GM19463 (cell line): ENCODE measurements around the gene DFFB.
"Not testable (repeated sequence)": the region's sequence is repeated elsewhere in the genome, so short reads cannot be mapped to it uniquely, and the experiment has no call there.

Source experiments
- ATAC-seq: cut with Tn5 transposase; IDR thresholded peaks from one replicate; pipeline ENCODE4 v1.9.1; 2021; ENCODE audit warnings: mild to moderate bottlenecking, moderate library complexity; ENCODE audit not compliant: unreplicated experiment

DFFB gene, protein sequence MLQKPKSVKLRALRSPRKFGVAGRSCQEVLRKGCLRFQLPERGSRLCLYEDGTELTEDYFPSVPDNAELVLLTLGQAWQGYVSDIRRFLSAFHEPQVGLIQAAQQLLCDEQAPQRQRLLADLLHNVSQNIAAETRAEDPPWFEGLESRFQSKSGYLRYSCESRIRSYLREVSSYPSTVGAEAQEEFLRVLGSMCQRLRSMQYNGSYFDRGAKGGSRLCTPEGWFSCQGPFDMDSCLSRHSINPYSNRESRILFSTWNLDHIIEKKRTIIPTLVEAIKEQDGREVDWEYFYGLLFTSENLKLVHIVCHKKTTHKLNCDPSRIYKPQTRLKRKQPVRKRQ

DNA sequence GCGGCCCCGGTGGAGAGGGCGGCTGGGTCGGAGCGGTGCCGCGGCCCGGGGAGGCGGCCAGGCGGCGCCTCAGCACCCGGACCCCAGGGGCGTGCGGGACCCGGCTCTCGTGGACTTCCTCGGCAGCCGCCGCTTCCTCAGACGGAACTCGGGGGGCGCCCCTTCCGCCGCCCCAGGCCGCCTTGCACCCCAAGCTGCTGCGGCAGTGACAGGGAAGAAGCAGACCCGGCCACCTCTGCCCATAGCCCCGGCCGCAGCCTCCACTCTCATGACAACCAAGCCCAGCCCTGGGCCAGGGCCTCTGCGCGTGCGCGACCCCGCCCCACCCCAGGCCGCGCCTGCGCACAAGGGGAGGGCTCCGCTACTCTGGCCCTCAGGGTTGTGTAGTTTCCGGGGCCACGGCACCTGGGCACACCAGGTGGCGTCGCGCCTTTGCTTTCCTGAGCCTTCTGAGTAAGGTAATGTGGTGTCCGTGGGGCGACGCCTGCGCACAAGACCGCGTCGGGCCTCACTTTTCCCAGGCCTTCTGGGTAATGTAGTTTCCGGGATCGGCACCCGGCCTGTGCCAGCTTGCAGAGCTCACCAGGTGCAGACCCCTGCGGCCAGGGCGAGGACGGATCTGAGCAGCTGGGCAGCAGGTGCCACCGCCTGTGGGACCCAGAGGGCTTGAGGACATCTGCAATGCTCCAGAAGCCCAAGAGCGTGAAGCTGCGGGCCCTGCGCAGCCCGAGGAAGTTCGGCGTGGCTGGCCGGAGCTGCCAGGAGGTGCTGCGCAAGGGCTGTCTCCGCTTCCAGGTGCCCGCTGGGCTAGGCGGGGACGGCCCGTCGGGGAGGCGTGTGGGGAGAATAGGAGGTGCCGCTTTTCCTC lies at the start of gene DFFB, which contains the start of gene CEP104:
TSS of gene DFFB (plus strand) at position 554 of the 868 bp plus-strand sequence. CDS start at position 682, 128 bp downstream.
TSS of gene CEP104 (minus strand) at position 289 of the 868 bp plus-strand sequence. CDS start 4,804 bp downstream, outside the sequence.
- ATAC-seq: peak; percentile 97

DNA sequence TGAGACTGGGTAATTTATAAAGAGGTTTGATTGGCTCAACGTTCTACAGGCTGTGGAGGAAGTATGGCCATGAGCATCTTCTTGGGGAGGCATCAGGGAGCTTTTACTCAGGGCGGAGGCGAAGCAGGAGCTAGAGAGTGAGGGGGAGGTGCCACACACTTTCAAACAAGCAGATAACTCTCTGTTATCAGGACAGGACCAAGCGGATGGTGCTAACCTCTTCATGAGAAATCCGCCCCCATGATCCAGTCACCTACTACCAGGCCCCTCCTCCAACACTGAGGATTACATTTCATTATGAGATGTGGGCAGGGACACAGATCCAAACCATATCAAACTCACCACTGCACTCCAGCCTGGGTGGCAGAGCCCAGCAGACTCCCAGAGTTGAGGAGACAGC lies 49.5 kb upstream of the DFFB start:
- no peak for ATAC-seq

DNA sequence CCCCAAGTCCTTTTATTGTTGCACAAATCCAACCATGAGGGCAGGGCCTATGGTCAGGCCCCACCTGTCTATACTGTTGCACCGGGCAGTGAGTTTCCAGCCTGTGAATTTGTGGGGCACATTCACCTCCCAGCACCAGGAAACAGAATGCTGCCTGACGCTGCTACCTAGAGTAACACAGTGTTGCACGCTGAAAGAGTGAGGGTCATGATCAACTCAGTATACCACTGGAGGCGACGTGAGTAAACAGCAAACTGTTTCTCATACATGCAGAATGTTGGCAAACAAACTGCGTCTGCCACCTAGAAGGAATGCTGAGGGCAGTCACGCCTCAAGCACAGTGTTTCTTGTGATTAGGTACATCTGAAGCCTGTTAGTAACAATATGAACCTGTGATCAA lies 47.6 kb upstream of the DFFB start:
- no peak for ATAC-seq

DNA sequence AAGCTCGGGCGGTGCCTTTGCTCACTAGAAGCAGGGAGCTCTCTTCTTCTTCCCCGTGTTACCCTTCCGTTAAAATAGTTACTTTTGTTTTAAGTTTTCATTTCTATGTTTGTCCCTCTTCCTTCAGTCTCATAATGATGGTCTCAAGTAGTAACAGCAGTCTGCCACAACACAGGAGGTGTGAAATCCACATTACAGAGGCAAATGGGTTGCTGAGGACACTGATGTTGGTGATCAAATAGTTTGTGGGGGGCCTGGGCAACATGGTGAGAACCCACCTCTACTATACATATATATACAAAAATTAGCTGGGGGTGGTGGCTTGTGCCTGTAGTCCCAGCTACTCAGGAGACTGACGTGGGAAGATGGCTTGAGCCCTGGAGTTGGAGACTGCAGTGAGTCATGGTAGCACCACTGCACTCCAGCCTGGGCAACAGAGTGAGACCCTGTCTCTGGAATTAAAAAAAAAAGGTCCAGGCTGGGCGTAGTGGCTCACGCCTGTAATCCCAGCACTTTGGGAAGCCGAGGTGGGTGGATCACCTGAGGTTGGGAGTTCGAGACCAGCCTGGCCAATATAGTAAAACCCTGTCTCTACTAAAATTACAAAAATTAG lies 47.0 kb upstream of the DFFB start:
- ATAC-seq: not testable (repeated sequence)

DNA sequence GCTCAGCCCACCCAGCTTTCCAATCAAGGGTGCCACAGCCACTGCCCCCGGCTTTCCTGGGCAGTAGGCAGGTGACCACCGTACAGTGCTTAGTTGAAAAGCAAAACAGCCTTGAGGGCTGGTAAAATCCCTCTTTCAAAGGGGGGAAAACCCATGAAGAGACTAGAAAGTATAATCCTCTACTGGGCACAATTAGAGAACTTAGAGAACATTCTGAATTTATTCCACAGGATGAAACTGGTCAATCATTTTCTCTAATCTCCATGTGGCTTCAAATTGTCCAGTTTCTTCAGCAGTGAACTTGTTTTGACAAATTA lies 45.7 kb upstream of the DFFB start:
- no peak for ATAC-seq

DNA sequence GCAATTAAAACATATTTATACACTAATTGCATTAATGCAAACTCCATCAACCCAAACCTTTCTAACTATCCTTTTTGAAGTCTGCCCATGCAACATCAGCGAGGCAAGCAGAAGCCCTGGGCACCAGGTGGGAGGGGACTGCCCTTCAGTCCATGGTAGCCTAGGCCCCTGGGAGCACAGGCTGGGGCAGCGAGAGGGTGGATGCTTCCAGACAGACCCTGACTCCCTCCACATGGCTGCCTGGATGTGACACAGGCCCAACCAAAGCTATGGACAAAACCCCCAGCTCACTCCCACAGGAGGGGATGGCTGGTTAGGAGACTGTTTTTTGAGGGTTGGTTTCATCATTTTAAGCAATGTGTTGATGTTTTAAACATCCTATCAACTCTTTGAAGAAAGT lies 43.2 kb upstream of the DFFB start:
- ATAC-seq: no peak

DNA sequence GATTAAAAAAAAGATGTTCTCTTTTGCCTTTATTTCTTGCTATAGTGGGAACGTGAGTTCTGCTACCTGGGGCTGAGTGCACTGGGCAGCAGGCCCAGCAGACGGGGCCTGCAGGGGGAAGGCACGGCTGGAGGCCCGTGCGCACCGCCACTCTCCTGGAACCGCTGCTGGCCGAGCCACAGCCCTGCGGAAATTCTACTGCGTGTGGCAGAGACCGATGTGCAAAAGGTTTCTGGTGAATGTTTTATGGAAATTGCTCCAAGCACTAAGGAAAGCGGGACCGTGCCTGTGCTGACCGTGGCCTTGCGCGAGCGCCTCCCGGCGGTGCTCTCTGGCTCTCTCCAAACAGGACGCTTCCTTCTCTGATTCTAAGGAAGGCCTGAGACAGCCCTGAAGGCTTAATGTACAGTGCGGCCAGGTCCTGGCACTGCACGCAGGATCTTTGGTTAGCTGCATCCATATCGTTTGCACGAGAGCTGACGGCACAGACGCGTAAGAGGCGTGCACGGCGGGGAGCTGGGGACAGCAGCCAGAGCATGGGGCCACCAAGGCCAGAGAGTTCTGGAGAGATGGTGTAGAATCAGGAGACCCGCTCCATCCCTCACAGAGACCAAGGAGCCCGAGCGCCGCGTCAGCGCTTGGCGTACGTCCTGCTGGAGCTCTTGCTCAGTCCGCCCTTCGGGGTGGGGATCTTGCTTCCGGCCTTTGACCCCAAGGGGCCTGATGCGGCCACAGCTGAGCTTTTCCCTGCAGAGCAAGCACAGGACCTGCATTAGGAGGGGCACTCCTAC lies 42.3 kb upstream of the DFFB start:
- ATAC-seq: no peak

DNA sequence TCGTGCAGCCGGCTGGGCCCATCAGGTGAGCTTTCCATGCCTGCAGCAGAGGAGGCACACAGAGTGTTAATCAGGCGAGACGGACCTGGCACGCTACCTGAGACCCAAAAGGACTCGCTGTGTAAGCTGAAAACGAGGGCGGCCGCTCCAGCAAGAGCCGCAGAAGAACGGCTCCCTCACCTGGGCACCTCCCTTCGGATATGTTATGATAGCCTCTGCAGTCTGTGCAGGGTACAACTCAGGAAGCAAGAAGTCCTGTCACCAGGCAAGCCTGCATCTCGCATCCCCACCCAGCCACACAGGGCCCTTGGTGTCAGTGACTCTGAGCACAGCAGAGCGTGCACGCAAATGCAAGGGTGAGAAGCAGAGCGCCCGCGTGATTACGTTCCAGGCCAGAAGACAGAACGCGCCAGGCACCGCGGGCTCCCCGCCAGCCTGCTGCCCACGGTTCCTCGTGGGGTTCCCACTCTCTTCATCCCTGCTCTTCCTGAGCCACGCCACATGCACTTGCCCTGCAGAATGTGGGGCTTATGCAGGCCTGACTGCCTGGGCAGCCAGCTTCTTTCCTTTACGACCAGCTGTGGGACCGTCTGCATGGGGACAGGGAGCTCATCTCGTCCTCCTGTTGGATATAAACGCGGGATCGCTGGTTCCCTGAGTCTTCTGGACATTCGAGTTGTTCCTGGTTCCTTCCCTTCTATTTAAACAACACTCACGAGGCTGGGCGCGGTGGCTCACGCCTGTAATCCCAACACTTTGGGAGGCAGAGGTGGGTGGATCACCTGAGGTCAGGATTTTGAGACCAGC lies 40.7 kb upstream of the DFFB start:
- ATAC-seq: no peak

DNA sequence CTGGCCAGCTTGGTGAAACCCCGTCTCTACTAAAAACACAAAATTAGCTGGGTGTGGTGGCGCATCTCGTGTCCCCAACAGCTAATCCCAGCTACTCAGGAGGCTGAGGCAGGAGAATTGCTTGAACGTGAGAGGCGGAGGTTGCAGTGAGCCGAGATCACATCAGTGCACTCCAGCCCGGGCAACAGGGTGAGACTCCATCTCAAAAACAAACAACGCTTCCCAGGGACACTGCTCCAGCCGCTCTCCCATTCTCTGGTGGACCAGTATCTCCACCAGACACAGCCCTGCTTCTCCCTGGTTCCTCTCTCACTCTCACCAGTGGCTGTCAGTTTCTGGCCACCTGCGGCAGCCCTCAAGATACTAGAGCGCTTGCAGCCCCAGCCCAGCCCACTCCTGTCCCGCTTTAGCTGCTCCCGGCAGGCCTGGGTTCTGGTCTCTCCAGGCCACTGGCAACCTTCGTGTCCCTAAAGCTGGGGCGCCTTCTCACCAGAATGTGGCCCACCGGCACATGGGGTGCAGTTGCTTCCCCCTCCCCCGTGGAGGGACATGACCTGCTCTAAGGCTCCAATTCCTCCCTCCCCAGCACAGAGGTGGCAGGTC lies 40.0 kb upstream of the DFFB start:
- ATAC-seq: no peak

DNA sequence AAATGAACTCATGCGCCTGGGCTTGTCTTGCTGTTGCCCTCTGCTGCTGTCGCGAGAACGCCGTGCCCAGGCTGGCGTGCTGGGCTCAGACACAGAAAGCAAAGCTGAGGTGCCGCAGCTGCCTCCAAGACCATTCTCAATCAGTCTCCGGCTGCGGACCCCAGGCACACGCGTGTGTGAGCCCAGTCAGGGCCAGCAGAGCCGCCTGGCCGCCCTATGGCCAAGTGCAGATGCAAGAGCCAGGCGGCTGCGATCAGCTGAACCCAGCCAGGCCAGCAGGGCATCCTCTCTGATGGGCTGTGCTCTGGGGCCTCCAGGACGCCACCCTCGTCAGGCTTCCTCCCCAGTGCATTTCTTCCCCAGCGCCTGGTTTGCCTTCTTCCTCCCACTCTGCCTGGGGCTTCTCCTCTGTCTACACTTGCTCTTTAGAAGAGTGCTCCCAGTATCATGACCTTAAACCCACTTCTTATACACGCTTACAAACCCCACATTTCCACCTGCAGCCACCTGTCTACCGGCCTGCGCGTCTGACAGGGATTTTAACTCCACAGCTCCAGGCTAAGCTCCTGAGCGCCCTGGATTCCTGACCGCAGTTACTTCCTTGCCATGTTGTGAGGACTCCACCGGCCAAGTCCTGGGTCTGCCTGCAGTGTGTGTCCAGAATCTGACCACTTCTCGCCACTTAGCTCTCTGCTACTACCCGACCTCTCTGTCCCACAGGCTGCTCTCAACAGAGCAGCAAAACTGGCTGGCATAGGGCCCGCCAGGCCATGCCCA lies 39.3 kb upstream of the DFFB start:
- ATAC-seq: no peak

DNA sequence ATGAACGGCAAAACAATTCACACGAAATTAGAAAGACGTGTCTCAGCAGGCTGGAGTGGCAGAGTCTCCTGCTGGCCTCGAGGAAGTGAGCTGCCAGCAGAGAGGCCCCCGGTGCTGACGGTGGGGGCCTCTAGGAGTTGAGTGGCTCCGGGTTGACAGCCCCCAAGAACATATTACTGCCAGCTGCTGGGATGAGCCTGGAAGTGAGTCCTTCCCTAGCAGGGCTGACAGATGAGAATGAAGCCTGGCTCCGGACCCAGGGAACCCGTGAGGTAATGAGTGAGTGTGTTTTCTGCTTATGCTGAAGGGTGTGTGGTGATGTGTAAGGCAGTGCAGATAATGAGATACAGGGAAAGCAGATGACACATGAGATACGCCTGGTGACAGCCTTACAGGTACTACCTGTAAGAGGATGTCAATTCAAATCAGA lies 37.5 kb upstream of the DFFB start:
- no peak for ATAC-seq

DNA sequence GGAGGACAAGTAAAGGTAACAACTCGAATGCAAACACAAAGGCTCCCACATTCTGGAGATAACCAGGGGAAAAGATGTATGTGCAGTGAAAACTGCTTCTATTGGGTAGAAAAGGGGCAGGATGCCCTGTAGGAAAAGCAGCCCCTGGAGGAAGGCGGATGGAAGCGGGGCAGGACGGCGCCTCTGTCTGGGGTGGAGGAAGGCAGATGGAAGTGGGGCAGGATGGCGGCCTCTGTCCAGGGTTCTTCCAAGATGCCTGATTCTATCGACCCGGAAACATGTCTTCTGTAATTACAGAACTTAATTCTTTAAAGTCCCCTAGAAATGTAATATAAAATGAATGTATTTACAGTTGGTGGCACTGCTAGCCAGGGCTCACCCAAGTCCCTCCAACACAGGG lies 37.0 kb upstream of the DFFB start:
- no peak for ATAC-seq

DNA sequence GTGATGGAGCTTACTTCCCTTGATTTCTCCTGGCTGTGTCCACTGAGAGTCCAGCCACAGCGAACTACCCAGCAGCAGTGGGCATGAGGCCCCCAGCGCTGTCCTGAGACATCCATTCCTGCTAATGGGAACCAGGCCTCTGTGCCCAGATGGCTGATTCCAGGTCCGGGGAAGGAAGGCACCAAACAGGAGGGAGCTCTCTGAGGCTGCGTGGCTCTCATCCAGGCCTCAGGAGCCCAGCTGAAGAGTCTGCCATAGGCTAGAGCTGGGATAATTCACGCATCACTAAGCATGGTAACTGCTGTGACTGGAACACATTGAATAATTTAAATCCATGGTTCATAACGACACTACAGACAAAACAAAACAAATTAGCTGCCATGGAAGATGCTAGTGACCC lies 36.3 kb upstream of the DFFB start:
- ATAC-seq: no peak

DNA sequence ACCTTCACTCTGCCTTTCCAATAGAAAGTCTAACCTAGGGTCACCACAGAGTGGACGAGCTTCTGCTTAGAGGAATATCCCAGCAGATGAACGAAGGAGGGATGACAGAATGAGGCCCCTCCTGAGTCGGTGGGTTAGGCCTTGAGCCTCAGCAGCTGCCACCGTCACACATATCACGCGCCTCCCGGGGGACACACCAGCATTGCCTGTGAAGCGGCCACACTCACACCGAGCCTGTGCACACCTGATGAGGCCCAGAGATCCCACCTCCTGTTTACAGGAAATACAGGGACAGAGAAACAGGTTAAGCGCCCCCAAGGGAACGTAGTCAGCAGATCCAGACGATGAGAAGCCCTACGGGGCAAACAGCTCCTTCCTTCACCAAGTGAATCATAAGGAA lies 35.8 kb upstream of the DFFB start:
- no peak for ATAC-seq

DNA sequence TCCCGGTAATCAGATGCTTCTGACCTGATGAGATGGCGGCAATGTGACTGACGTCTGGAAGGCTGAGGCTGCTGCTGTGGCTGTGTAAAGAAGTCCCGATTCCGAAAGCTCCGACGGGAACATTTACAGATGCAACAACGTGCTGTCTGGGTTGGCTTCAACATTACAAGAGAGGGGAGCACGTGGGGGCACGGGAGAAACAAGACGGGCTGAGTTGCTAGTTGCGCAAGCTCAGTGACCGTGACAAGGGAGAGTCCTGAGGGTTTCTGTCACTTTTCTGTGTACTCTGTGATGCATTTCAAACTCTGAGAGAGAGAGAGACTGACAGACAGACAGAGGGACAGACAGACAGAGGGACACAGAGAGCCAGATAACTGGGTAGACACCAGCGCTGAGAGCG lies 35.4 kb upstream of the DFFB start:
- no peak for ATAC-seq

DNA sequence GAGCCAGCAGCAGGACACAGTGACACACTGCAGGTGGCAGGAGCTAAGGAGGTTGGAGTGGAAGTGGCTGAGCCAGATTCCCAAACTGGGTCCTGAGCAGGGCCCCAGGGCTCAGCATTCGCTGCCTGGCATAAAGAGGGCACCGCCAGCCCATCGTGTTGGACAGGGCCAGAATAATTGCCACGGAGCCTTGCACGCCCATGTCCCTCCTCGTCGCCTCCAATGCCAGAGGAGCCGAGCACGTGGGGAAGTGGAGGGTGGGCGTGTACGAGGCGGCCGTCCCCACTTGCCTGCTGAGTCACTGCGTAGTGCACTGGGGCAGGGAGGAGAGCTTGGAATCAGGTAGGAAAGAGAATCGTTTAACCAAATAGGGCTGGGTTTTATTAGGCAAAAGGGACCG lies 34.9 kb upstream of the DFFB start:
- ATAC-seq: no peak

DNA sequence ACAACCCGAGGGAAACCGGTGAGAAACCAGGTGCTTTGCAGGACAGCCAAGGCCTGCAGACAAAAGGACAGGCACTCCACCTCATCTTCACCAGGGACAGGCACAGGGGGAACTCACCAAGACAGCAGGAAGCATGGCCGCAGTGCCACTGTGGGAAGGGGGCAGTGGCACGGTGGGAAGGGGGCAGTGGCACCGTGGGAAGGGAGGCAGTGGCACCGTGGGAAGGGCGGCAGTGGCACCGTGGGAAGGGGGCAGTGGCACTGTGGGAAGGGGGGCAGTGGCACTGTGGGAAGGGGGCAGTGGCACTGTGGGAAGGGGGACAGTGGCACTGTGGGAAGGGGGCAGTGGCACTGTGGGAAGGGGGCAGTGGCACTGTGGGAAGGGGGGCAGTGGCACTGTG lies 32.6 kb upstream of the DFFB start:
- ATAC-seq: no peak

DNA sequence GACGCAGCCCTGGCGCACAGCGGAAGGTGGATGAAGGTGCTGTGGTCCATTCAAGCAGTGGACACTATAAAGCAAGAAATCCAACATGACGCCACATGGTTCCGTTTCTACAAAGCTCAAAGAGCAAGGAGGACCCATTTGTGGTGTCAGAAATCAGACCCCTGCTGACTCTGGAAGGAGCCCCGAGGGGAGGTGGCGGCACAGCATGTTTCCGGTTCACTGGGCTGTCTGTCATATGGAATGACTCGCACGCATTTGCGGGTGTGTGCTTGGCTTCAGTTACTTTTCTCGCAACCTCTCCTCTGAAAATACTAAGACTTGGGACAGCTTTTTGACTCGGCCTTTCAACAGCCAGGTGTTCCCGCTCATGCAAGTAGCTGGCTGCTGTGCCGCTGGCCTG lies 31.9 kb upstream of the DFFB start:
- no peak for ATAC-seq

DNA sequence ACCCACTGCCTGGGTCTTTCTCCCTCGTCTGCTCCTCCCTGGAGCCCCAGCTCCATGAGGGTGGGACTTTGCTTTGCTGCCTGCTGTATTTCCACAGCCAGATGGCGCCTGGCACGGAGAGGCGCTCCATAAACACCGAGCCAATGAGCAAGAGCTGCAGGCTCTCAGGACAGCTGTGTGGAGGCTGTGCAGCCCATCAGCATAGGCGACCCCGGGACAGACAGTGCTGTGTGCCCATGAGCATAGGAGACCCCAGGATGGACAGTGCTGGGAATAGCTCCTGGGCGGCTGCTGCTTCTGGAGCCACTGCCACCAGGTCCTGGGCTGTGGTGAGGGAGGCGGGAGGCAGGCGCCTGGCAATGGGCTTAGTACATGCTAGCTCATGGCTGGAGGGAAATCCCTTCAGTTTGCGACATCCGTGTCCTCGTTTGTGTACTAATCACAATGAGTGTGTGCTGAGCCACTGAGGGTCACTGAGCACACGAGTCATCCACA lies 29.4 kb upstream of the DFFB start:
- ATAC-seq: no peak
